Measurements from ENCODE around the gene NLGN1.

NLGN1 gene

GRCh38 chr3:174186377-174186989 lies 788.9 kb downstream of the NLGN1 start:
- no peaks in the 10 kb centered on the region for H3K9me3 ChIP-seq (ENCODE audit: low read length)
- no peaks in the 10 kb centered on the region for H3K27me3 ChIP-seq (ENCODE audit: control insufficient read depth in 1 of 2, insufficient read depth in 2 of 2, low read length in 2 of 2)
- H3K9ac ChIP-seq (ENCODE audit: low read length): no peak overlapping the region
- no peak overlapping the region for H3K27ac ChIP-seq (ENCODE audit: low read depth, low read length)
- H3K36me3 ChIP-seq (ENCODE audit: insufficient read depth, low read length): no peaks in the 10 kb centered on the region
- H3K4me3 ChIP-seq (ENCODE audit: low read depth in 1 of 2, low read length in 2 of 2): no peak overlapping the region
- H3K4me1 ChIP-seq (ENCODE audit: insufficient read depth, low read length): no peaks in the 10 kb centered on the region

DNA sequence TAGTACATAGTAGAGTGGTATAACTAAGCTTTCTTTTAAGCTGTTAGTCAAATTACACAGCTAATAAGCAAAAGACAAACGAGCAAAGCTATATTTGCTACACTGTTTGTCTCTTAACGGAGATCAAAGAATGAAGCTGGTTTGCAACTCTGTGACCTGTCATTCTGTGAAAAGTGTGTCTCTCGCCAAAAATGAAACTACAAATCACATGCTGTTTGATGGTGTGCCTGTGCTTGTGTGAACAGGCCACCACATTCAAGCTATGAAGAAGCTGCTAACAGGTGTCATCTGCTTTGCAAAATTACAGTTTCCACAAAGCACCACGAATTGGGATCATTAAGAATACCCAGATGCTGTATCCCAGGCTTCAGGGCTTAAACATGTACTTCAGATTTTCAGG lies 793.8 kb downstream of the NLGN1 start:
- H3K9ac ChIP-seq (ENCODE audit: low read length): no peak overlapping the region
- H3K27ac ChIP-seq (ENCODE audit: low read depth, low read length): no peak overlapping the region
- no peaks in the 10 kb centered on the region for H3K4me1 ChIP-seq (ENCODE audit: insufficient read depth, low read length)
- H3K27me3 ChIP-seq (ENCODE audit: control insufficient read depth in 1 of 2, insufficient read depth in 2 of 2, low read length in 2 of 2): no peaks in the 10 kb centered on the region
- no peaks in the 10 kb centered on the region for H3K36me3 ChIP-seq (ENCODE audit: insufficient read depth, low read length)
- H3K4me3 ChIP-seq (ENCODE audit: low read depth in 1 of 2, low read length in 2 of 2): no peak overlapping the region
- H3K9me3 ChIP-seq (ENCODE audit: low read length): no peaks in the 10 kb centered on the region

DNA sequence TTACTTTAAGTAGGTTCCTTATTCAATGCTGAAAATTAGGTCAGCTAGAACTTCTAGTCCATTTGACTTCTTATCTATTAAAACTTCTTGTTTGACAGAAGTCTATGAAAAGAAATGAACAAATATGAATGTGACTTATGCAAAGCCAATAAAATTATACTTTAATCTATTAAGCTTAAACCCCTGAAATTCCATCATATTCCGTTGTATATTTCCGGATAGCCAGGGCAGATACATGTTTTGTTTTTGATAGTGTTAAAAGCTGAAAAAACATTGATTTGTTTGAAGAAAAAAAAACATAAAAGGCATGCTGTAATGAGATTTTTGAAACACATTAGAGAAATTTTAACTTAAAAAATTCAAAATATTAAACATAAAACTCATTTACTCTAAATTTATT lies 794.4 kb downstream of the NLGN1 start:
- H3K4me1 ChIP-seq (ENCODE audit: insufficient read depth, low read length): no peaks in the 10 kb centered on the region
- H3K4me3 ChIP-seq (ENCODE audit: low read depth in 1 of 2, low read length in 2 of 2): no peak overlapping the region
- no peaks in the 10 kb centered on the region for H3K27me3 ChIP-seq (ENCODE audit: control insufficient read depth in 1 of 2, insufficient read depth in 2 of 2, low read length in 2 of 2)
- H3K36me3 ChIP-seq (ENCODE audit: insufficient read depth, low read length): no peaks in the 10 kb centered on the region
- H3K27ac ChIP-seq (ENCODE audit: low read depth, low read length): no peak overlapping the region
- no peak overlapping the region for H3K9ac ChIP-seq (ENCODE audit: low read length)
- H3K9me3 ChIP-seq (ENCODE audit: low read length): no peaks in the 10 kb centered on the region

DNA sequence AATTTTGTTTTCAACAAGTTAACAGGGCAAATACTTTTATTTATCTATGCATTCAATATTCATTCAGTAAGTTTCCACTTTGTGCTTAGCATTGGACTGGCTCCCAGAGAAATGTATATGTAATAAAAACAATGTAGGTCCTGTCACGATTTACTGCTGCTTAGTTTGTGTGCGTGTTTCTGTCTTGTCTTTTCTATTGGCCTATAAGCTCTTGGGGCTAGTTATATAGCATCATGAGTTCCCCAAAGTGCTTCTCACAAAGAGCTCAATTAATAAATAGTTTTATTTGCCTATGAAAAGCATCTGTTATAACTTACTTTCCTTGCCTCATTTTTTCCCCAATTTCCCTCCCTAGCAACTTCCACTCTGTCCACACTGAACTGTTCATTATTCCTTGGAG lies 794.9 kb downstream of the NLGN1 start:
- Histone ChIP-seq H3K4me3 (ENCODE audit: low read depth in 1 of 2, low read length in 2 of 2) (no peak overlapping the region), H3K9me3 (ENCODE audit: low read length) (no peaks in the 10 kb centered on the region), H3K27me3 (ENCODE audit: control insufficient read depth in 1 of 2, insufficient read depth in 2 of 2, low read length in 2 of 2) (no peaks in the 10 kb centered on the region), H3K4me1 (ENCODE audit: insufficient read depth, low read length) (no peaks in the 10 kb centered on the region), H3K36me3 (ENCODE audit: insufficient read depth, low read length) (no peaks in the 10 kb centered on the region), H3K9ac (ENCODE audit: low read length) (no peak overlapping the region), H3K27ac (ENCODE audit: low read depth, low read length) (no peak overlapping the region)

GRCh38 chr3:174193604-174194003 lies 796.1 kb downstream of the NLGN1 start:
- Histone ChIP-seq H3K4me3 (ENCODE audit: low read depth in 1 of 2, low read length in 2 of 2) (no peak overlapping the region), H3K27ac (ENCODE audit: low read depth, low read length) (no peak overlapping the region), H3K4me1 (ENCODE audit: insufficient read depth, low read length) (no peaks in the 10 kb centered on the region), H3K9me3 (ENCODE audit: low read length) (no peaks in the 10 kb centered on the region), H3K36me3 (ENCODE audit: insufficient read depth, low read length) (no peaks in the 10 kb centered on the region), H3K27me3 (ENCODE audit: control insufficient read depth in 1 of 2, insufficient read depth in 2 of 2, low read length in 2 of 2) (no peaks in the 10 kb centered on the region), H3K9ac (ENCODE audit: low read length) (no peak overlapping the region)

GRCh38 chr3:174197416-174197815 lies 799.9 kb downstream of the NLGN1 start:
- Histone ChIP-seq H3K9ac (ENCODE audit: low read length) (no peak overlapping the region), H3K9me3 (ENCODE audit: low read length) (no peaks in the 10 kb centered on the region), H3K27ac (ENCODE audit: low read depth, low read length) (no peak overlapping the region), H3K4me1 (ENCODE audit: insufficient read depth, low read length) (no peaks in the 10 kb centered on the region), H3K36me3 (ENCODE audit: insufficient read depth, low read length) (no peaks in the 10 kb centered on the region), H3K27me3 (ENCODE audit: control insufficient read depth in 1 of 2, insufficient read depth in 2 of 2, low read length in 2 of 2) (no peaks in the 10 kb centered on the region), H3K4me3 (ENCODE audit: low read depth in 1 of 2, low read length in 2 of 2) (no peak overlapping the region)

DNA sequence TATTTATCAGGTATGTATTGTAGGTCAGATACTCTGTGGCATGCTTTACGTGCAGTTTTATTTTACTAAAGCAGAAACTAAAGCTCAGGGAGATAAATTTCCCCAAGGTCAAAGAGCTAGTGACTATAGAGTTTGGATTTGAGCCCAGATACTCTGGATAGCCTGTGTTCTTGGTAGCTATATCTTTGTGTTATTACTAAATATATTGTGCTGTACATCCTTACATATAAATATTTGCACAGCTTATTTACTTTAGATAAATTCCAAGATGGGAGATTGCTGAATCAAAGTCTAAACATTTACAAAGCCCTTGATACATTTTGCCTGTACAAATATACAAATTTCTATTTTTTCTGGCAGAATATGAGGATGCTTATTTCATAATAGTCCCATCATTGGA lies 800.7 kb downstream of the NLGN1 start:
- Histone ChIP-seq H3K27ac (ENCODE audit: low read depth, low read length) (no peak overlapping the region), H3K4me3 (ENCODE audit: low read depth in 1 of 2, low read length in 2 of 2) (no peak overlapping the region), H3K27me3 (ENCODE audit: control insufficient read depth in 1 of 2, insufficient read depth in 2 of 2, low read length in 2 of 2) (no peaks in the 10 kb centered on the region), H3K36me3 (ENCODE audit: insufficient read depth, low read length) (no peaks in the 10 kb centered on the region), H3K9me3 (ENCODE audit: low read length) (no peaks in the 10 kb centered on the region), H3K9ac (ENCODE audit: low read length) (no peak overlapping the region), H3K4me1 (ENCODE audit: insufficient read depth, low read length) (no peaks in the 10 kb centered on the region)

- Histone ChIP-seq H3K36me3 (ENCODE audit: insufficient read depth, low read length) (no peaks in the 10 kb centered on the region), H3K4me1 (ENCODE audit: insufficient read depth, low read length) (no peaks in the 10 kb centered on the region), H3K27ac (ENCODE audit: low read depth, low read length) (no peak overlapping the region), H3K27me3 (ENCODE audit: control insufficient read depth in 1 of 2, insufficient read depth in 2 of 2, low read length in 2 of 2) (no peaks in the 10 kb centered on the region), H3K9ac (ENCODE audit: low read length) (no peak overlapping the region), H3K9me3 (ENCODE audit: low read length) (no peaks in the 10 kb centered on the region), H3K4me3 (ENCODE audit: low read depth in 1 of 2, low read length in 2 of 2) (no peak overlapping the region)
These were observed 802.2 kb downstream of the NLGN1 start for GRCh38 chr3:174199696-174200095.

DNA sequence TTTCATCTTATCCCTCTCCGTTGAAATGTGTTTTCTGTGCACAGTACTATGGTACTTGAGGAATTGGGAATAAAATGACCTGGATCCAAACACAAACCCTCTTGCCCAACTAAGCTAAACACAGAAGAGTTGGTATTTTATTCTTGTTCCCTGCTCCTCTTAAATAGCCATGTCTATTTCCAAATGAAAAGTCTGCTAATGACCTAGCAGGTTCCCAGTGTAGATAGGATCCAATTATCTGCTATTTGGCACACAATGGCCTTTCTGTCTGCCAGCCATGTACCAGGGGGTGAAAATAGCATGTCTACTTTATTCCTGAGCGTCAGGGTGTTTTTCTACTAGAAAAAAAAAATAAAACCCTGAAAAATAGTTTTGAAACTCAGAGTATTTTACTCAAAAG lies 804.6 kb downstream of the NLGN1 start:
- Histone ChIP-seq H3K27ac (ENCODE audit: low read depth, low read length) (no peak overlapping the region), H3K27me3 (ENCODE audit: control insufficient read depth in 1 of 2, insufficient read depth in 2 of 2, low read length in 2 of 2) (no peaks in the 10 kb centered on the region), H3K4me3 (ENCODE audit: low read depth in 1 of 2, low read length in 2 of 2) (no peak overlapping the region), H3K36me3 (ENCODE audit: insufficient read depth, low read length) (no peaks in the 10 kb centered on the region), H3K9ac (ENCODE audit: low read length) (no peak overlapping the region), H3K4me1 (ENCODE audit: insufficient read depth, low read length) (no peaks in the 10 kb centered on the region), H3K9me3 (ENCODE audit: low read length) (no peaks in the 10 kb centered on the region)

DNA sequence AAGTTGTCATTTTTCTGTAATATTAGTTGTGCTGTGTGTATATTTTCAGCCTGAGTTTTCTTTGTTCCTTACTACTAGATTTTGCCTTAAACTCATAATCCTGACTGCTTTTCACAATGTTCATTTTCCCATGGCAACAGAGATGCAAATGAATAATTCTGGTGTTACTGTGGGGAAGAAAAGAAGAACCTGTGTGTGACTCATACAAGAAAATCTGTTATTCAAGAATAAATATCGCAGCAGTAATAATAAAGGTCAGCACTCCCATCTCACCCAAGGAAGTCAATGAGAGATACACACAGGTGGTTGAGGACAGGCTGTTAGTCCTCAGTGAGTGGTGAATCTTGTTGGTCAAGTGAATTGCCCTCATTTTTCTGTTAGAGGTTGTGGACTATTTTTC lies 805.0 kb downstream of the NLGN1 start:
- no peaks in the 10 kb centered on the region for H3K4me1 ChIP-seq (ENCODE audit: insufficient read depth, low read length)
- no peaks in the 10 kb centered on the region for H3K36me3 ChIP-seq (ENCODE audit: insufficient read depth, low read length)
- no peak overlapping the region for H3K27ac ChIP-seq (ENCODE audit: low read depth, low read length)
- H3K9me3 ChIP-seq (ENCODE audit: low read length): no peaks in the 10 kb centered on the region
- H3K9ac ChIP-seq (ENCODE audit: low read length): no peak overlapping the region
- no peaks in the 10 kb centered on the region for H3K27me3 ChIP-seq (ENCODE audit: control insufficient read depth in 1 of 2, insufficient read depth in 2 of 2, low read length in 2 of 2)
- H3K4me3 ChIP-seq (ENCODE audit: low read depth in 1 of 2, low read length in 2 of 2): no peak overlapping the region

GRCh38 chr3:174204765-174205164 lies 807.2 kb downstream of the NLGN1 start:
- H3K27ac ChIP-seq (ENCODE audit: low read depth, low read length): no peak overlapping the region
- H3K36me3 ChIP-seq (ENCODE audit: insufficient read depth, low read length): no peaks in the 10 kb centered on the region
- no peak overlapping the region for H3K9ac ChIP-seq (ENCODE audit: low read length)
- H3K9me3 ChIP-seq (ENCODE audit: low read length): no peaks in the 10 kb centered on the region
- no peaks in the 10 kb centered on the region for H3K4me1 ChIP-seq (ENCODE audit: insufficient read depth, low read length)
- H3K4me3 ChIP-seq (ENCODE audit: low read depth in 1 of 2, low read length in 2 of 2): no peak overlapping the region
- no peaks in the 10 kb centered on the region for H3K27me3 ChIP-seq (ENCODE audit: control insufficient read depth in 1 of 2, insufficient read depth in 2 of 2, low read length in 2 of 2)

DNA sequence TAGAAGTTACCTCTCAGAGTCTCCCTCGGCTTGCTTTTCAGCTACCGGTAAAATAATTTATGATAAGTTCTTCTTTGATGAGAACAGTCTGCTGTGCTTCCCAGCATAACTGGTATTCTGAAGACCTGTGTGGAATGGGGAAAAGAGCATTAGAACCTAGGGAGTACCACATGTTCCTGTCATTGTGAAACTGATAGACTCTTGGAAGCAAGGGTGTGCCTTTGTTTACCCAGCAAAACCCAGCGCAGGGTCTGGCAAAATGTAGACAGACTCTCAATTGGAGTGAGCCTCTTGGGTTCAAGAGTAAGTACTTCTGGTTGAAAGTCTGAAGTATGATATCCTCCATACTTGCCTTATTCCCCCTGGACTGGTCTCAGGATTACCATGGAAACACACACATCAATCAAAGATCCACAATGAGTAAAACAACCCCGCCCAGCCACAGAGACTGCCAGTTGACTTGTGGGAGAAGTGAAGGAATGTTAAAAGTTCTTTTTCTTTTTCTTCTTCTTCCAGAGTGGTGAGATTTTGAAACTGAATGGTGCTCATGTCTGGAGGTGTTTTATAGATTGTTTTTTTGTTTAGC lies 809.2 kb downstream of the NLGN1 start:
- no peaks in the 10 kb centered on the region for H3K9me3 ChIP-seq (ENCODE audit: low read length)
- no peak overlapping the region for H3K4me3 ChIP-seq (ENCODE audit: low read depth in 1 of 2, low read length in 2 of 2)
- no peak overlapping the region for H3K27ac ChIP-seq (ENCODE audit: low read depth, low read length)
- H3K4me1 ChIP-seq (ENCODE audit: insufficient read depth, low read length): no peaks in the 10 kb centered on the region
- H3K27me3 ChIP-seq (ENCODE audit: control insufficient read depth in 1 of 2, insufficient read depth in 2 of 2, low read length in 2 of 2): no peaks in the 10 kb centered on the region
- H3K9ac ChIP-seq (ENCODE audit: low read length): no peak overlapping the region
- no peaks in the 10 kb centered on the region for H3K36me3 ChIP-seq (ENCODE audit: insufficient read depth, low read length)

Data from muscle layer of colon (tissue), 2 donors.